Measurements from ENCODE around the gene MYO10. TPM values are rescaled to one million over a fixed set of nuclear protein-coding genes. Genes with fewer than 3 reads are reported as not detected.

MYO10 gene
- polyA plus RNA-seq, 3 donors: 0.23 to 1.1 (median 0.35) TPM

- Histone ChIP-seq H3K9me3 (replicated peaks in 1 of 2; ENCODE audit: control insufficient read depth in 1 of 2, insufficient read depth in 1 of 2, low read length in 2 of 2) (no peaks in the 10 kb centered on the region), H3K4me2 (replicated peaks; ENCODE audit: extremely low read depth, low read length, poor library complexity, severe bottlenecking) (peak overlapping the region; percentile 94), H3K9ac (ENCODE audit: insufficient read depth, low read length, poor library complexity, severe bottlenecking) (peak overlapping the region; percentile 70), H3K36me3 (replicated peaks in 1 of 2; ENCODE audit: control insufficient read depth in 1 of 2, insufficient read depth in 2 of 2, low read length in 2 of 2) (no peaks in the 10 kb centered on the region), H2AFZ (ENCODE audit: insufficient read depth, low read depth, low read length, poor library complexity, severe bottlenecking) (peak overlapping the region; percentile 85), H4K20me1 (ENCODE audit: insufficient read depth, low read length) (no peaks in the 10 kb centered on the region), H3K27me3 (ENCODE audit: control insufficient read depth in 2 of 2, insufficient read depth in 2 of 2, low read length in 2 of 2) (peaks cover 2 to 6% of the 10 kb centered on the region in 2 donors), H3K4me1 (ENCODE audit: control insufficient read depth in 1 of 2, insufficient read depth in 2 of 2, low read length in 2 of 2) (peaks cover 15 to 20% of the 10 kb centered on the region in 2 donors), H3K4me3 (replicated peaks in 1 of 3; ENCODE audit: low read depth in 2 of 3, low read length in 3 of 3) (peak overlapping the region; percentile 61 to 83 (median 80)), H3K27ac (ENCODE audit: low read depth in 1 of 2, low read length in 2 of 2) (peak overlapping the region in 1 of 2 donors; percentile 45), H3K79me2 (ENCODE audit: insufficient read depth, low read length) (no peaks in the 10 kb centered on the region)
- intact Hi-C loops (cut with micrococcal nuclease): no loop called here
- TF ChIP-seq CTCF (IDR thresholded peaks at IDR 0.05): no peak
- Mint-ChIP-seq H3K27ac (peak overlapping the region; percentile 38 to 92 (median 73)), H3K9me3 (peaks cover 0 to 2% (median 0%) of the 10 kb centered on the region in 7 donors), H3K27me3 (ENCODE audit: low read depth in 3 of 3) (peaks cover 6 to 24% (median 8%) of the 10 kb centered on the region in 3 donors), H3K36me3 (peaks cover 0 to 5% of the 10 kb centered on the region in 2 donors), H3K4me1 (peaks cover 12% of the 10 kb centered on the region), H3K4me3 (peak overlapping the region in 1 of 2 donors; percentile 96)
- WGBS (ENCODE audit: insufficient coverage): 15% methylated on average over 30 of the region's 31 CpGs
- DNase-seq: no peak
Measured at GRCh38 chr5:16615741-16616535, 320.1 kb downstream of the MYO10 start.

- Histone ChIP-seq H3K9ac (ENCODE audit: insufficient read depth, low read length, poor library complexity, severe bottlenecking) (no peak overlapping the region), H3K79me2 (ENCODE audit: insufficient read depth, low read length) (no peaks in the 10 kb centered on the region), H3K4me3 (replicated peaks in 1 of 3; ENCODE audit: low read depth in 2 of 3, low read length in 3 of 3) (no peak overlapping the region), H4K20me1 (ENCODE audit: insufficient read depth, low read length) (no peaks in the 10 kb centered on the region), H3K4me2 (replicated peaks; ENCODE audit: extremely low read depth, low read length, poor library complexity, severe bottlenecking) (no peak overlapping the region), H3K36me3 (replicated peaks in 1 of 2; ENCODE audit: control insufficient read depth in 1 of 2, insufficient read depth in 2 of 2, low read length in 2 of 2) (no peaks in the 10 kb centered on the region), H2AFZ (ENCODE audit: insufficient read depth, low read depth, low read length, poor library complexity, severe bottlenecking) (no peak overlapping the region), H3K27ac (ENCODE audit: low read depth in 1 of 2, low read length in 2 of 2) (no peak overlapping the region), H3K4me1 (ENCODE audit: control insufficient read depth in 1 of 2, insufficient read depth in 2 of 2, low read length in 2 of 2) (peaks cover 9 to 13% of the 10 kb centered on the region in 2 donors), H3K9me3 (replicated peaks in 1 of 2; ENCODE audit: control insufficient read depth in 1 of 2, insufficient read depth in 1 of 2, low read length in 2 of 2) (no peaks in the 10 kb centered on the region), H3K27me3 (ENCODE audit: control insufficient read depth in 2 of 2, insufficient read depth in 2 of 2, low read length in 2 of 2) (peaks cover 2 to 6% of the 10 kb centered on the region in 2 donors)
- H3K9me3 Mint-ChIP-seq: peaks cover 0 to 3% (median 0%) of the 10 kb centered on the region in 7 donors
- DNase-seq: no peak
- peaks cover 5 to 18% (median 9%) of the 10 kb centered on the region in 3 donors for H3K27me3 Mint-ChIP-seq (ENCODE audit: low read depth in 3 of 3)
- peaks cover 12% of the 10 kb centered on the region for H3K4me1 Mint-ChIP-seq
- intact Hi-C loops (cut with micrococcal nuclease): no loop called here
- TF ChIP-seq CTCF (IDR thresholded peaks at IDR 0.05): no peak
- no peak overlapping the region for H3K27ac Mint-ChIP-seq
- no CpG with 5 or more reads among the region's 2 CpGs for WGBS (ENCODE audit: insufficient coverage)
- H3K36me3 Mint-ChIP-seq: peaks cover 0 to 7% of the 10 kb centered on the region in 2 donors
- H3K4me3 Mint-ChIP-seq: no peak overlapping the region
Measured at GRCh38 chr5:16612007-16612406, 324.1 kb downstream of the MYO10 start.

Small RNAs within 50 kb of the gene (small RNA-seq; reads per million reads assigned to genes)
- not detected for gene RF00019 (ENCODE audit: insufficient read length, low read depth)
- not detected for gene RNA5SP179 (ENCODE audit: insufficient read length, low read depth)
- not detected for gene RNU6-660P (ENCODE audit: insufficient read length, low read depth)
